ENCODE measurements around the gene DHDDS.

DNA sequence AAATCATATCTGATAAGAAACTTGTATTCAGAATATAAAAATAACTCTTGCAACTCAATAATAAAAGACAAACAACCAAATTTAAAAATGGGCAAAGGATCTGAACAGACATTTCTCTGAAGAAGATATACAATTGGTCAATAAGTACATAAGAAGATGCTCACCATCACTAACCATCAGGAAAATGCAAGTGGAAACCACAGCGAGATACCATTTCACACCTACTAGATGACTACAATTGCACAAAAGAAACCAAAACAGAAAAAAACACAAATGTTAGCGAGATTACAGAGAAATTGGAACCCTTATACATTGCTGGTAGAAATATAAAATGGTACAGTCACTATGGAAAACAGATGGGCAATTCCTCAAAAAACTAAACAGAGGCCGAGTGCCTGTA, 48.0 kb upstream of the DHDDS start:
- TF ChIP-seq, protein P1, sequence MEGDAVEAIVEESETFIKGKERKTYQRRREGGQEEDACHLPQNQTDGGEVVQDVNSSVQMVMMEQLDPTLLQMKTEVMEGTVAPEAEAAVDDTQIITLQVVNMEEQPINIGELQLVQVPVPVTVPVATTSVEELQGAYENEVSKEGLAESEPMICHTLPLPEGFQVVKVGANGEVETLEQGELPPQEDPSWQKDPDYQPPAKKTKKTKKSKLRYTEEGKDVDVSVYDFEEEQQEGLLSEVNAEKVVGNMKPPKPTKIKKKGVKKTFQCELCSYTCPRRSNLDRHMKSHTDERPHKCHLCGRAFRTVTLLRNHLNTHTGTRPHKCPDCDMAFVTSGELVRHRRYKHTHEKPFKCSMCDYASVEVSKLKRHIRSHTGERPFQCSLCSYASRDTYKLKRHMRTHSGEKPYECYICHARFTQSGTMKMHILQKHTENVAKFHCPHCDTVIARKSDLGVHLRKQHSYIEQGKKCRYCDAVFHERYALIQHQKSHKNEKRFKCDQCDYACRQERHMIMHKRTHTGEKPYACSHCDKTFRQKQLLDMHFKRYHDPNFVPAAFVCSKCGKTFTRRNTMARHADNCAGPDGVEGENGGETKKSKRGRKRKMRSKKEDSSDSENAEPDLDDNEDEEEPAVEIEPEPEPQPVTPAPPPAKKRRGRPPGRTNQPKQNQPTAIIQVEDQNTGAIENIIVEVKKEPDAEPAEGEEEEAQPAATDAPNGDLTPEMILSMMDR (IDR thresholded peaks at IDR 0.05) = no peak
- no peak for TF ChIP-seq POLR2A (IDR thresholded peaks at IDR 0.05)

Data from uterus (tissue), 2 donors.